Neural crest cell (in vitro differentiated cells): ENCODE results near the gene DND1. TPM values are rescaled to one million over a fixed set of nuclear protein-coding genes. Genes with fewer than 3 reads are reported as not detected.
A peak's percentile ranks its signal among the peaks of the same experiment; 100 is the strongest.
"Not testable (repeated sequence)": the region's sequence is repeated elsewhere in the genome, so short reads cannot be mapped to it uniquely, and the experiment has no call there.

Source experiments
- DNase-seq: peaks from one replicate; pipeline ENCODE4 v3.0.0; 2021; ENCODE audit warnings: low read depth, mixed read lengths, low spot score
- H3K27ac Mint-ChIP-seq: one replicate; pipeline ENCODE4 v1.8.0; 2021; ENCODE audit warnings: mild to moderate bottlenecking, mixed read lengths; ENCODE audit not compliant: unreplicated experiment
- H3K27me3 Mint-ChIP-seq: 2 replicates; pipeline ENCODE4 v1.8.0; 2021; ENCODE audit warnings: low read depth, mild to moderate bottlenecking, mixed read lengths
- H3K36me3 Mint-ChIP-seq: 2 replicates; pipeline ENCODE4 v1.8.0; 2021; ENCODE audit warnings: low read depth, mild to moderate bottlenecking, mixed read lengths
- H3K4me1 Mint-ChIP-seq: 2 replicates; pipeline ENCODE4 v1.8.0; 2021; ENCODE audit warnings: mixed read lengths
- H3K4me3 Mint-ChIP-seq: one replicate; pipeline ENCODE4 v1.8.0; 2021; ENCODE audit warnings: mild to moderate bottlenecking, mixed read lengths
- H3K9me3 Mint-ChIP-seq: 2 replicates; pipeline ENCODE4 v1.8.0; 2021; ENCODE audit warnings: mixed read lengths
- total RNA-seq: library from RNA; stranded (reverse); gene quantifications from 2 replicates; pipeline ENCODE4 v1.2.1, GENCODE V29; 2021
- TF ChIP-seq, protein P1 (sequence below): fragments of 200-600 bp; sonication (generic); conservative IDR thresholded peaks from 2 replicates; pipeline ENCODE4 v1.5.0; 2021; ENCODE audit warnings: antibody characterized with exemption, mild to moderate bottlenecking

The DND1 gene
- total RNA-seq, 1 donor from 2014 or later = 4.6 TPM

DNA sequence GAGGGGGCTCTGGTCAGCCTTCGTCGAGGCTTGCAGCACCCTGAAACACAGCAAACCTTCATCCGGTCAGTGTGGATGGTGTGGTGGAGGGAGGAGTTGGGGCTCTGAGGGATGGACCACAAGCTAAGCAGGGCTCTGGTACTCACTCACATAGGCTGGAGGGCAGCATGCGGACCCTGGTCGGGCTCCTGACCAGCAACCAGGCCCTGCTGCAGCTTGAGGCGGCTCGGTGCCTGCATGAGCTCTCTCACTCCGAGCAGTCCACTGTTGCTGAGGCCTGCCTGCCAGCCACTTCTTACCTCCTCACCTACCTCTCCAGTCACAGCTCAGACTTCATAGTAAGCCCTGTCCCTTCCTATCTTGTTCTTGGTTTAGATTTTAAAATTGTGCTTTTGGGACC lies 31.7 kb downstream of the DND1 start:
- Mint-ChIP-seq H3K36me3 (peaks cover 6% of the 10 kb centered on the region), H3K9me3 (peaks cover 4% of the 10 kb centered on the region), H3K4me3 (peak overlapping the region; percentile 87), H3K27me3 (no peaks in the 10 kb centered on the region), H3K27ac (no peak overlapping the region), H3K4me1 (peaks cover 36% of the 10 kb centered on the region)
- TF ChIP-seq, protein P1, sequence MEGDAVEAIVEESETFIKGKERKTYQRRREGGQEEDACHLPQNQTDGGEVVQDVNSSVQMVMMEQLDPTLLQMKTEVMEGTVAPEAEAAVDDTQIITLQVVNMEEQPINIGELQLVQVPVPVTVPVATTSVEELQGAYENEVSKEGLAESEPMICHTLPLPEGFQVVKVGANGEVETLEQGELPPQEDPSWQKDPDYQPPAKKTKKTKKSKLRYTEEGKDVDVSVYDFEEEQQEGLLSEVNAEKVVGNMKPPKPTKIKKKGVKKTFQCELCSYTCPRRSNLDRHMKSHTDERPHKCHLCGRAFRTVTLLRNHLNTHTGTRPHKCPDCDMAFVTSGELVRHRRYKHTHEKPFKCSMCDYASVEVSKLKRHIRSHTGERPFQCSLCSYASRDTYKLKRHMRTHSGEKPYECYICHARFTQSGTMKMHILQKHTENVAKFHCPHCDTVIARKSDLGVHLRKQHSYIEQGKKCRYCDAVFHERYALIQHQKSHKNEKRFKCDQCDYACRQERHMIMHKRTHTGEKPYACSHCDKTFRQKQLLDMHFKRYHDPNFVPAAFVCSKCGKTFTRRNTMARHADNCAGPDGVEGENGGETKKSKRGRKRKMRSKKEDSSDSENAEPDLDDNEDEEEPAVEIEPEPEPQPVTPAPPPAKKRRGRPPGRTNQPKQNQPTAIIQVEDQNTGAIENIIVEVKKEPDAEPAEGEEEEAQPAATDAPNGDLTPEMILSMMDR = no peak
- DNase-seq = no peak

DNA sequence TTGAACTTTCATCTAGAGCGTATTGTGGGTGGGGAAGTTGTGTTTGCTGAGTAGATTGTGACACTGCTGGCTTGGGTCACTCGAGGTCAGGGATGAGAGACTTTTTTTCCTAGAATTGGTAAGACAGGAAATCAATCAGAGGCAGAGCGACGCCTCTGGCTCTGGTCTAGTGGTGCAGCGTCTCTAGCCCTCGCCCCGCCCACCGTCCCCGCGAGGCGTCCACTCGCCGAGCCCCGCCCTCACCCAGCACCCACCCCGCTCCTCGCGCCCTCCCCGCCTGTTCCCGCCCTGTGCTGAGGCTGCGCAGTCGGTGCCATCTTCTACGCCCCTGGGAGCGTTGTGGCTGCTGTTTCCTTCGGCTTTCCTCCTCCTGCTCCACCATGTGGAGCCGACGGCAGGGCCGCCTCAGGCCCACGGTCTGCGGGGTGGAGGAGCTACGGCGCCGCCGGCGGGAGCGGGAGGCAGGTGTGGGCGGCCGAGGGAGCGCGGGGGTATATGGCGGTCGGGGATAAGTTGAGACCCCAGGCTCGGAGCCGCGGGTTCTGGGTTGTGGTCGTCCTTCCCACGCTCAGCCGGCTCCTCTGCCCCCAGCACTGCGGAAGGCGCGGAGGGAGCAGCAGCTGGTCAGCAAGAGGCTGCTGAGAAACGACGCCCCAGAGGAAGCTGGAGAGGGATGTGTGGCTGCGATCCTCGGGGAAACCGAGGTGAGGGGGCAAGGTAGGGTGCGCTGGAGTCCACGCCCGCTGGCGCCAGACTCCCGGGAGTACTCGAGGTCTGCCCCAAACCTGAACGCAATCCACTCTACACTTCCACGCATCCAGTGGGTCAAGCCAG lies 34.0 kb downstream of the DND1 start, which contains the start of gene TMCO6:
Gene TMCO6 (plus strand): TSS at position 304 of the 834 bp plus-strand sequence. CDS start 77 bp downstream, at position 381.
- no peaks in the 10 kb centered on the region for H3K27me3 Mint-ChIP-seq
- peaks cover 6% of the 10 kb centered on the region for H3K36me3 Mint-ChIP-seq
- peaks cover 4% of the 10 kb centered on the region for H3K9me3 Mint-ChIP-seq
- TF ChIP-seq, protein P1 = peak; percentile 71
- peaks cover 25% of the 10 kb centered on the region for H3K4me1 Mint-ChIP-seq
- H3K27ac Mint-ChIP-seq = peak within 1 kb of the TSS; percentile 68
- peak within 1 kb of the TSS; percentile 87 for H3K4me3 Mint-ChIP-seq
- DNase-seq = peak; percentile 94

DNA sequence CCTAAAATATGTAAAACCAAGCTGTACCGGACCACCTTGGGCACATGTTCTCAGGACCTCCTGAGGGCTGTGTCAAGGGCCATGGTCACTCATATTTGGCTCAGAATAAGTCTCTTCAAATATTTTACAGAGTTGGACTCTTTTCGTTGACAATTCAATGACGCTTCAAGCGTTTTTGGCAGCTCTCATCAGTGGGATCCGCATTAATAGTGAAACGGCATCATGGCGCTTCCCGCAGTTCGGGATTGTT lies 34.6 kb downstream of the DND1 start:
- peak overlapping the region; percentile 68 for H3K27ac Mint-ChIP-seq
- peak overlapping the region; percentile 87 for H3K4me3 Mint-ChIP-seq
- H3K4me1 Mint-ChIP-seq = peaks cover 25% of the 10 kb centered on the region
- not testable (repeated sequence) for H3K27me3 Mint-ChIP-seq, DNase-seq, H3K9me3 Mint-ChIP-seq, H3K36me3 Mint-ChIP-seq

DNA sequence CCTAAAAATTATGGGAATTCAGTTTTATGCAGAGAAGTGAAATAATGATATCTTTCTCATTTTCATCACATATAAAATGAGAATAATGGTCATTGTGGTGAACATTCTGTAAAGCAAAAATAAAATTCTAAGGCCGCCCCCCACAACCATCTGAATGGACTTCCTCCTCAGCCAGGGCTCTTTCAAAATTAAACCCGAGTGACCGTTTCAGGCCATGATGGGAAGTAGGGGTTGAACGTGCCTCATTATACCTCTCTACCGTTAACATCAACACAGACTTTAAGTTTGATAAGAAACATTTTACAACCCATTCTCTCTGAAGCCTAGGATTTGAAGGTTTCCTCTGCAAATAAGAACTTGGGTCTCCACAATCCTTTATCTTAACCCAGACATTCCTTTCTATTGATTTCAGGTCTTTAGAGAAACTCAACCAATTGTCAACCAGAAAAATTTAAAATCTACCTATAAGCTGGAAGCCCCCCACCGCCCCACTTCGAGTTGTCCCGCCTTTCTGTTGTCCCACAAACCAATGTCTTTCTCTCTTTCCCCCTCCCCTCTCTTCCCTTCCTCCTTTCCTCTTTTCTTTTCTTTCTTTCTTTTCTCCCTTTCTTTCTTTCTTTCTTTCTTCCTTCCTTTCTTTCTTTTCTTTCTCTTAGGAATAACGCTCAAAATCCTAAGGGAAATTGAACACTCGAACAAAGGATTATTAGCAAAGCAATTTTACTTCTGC lies 35.8 kb downstream of the DND1 start:
- Mint-ChIP-seq H3K9me3 (peaks cover 4% of the 10 kb centered on the region), H3K27me3 (no peaks in the 10 kb centered on the region), H3K27ac (no peak overlapping the region), H3K4me1 (peaks cover 25% of the 10 kb centered on the region), H3K4me3 (peak overlapping the region; percentile 13), H3K36me3 (peaks cover 6% of the 10 kb centered on the region)
- DNase-seq = no peak
- TF ChIP-seq, protein P1 = no peak

DNA sequence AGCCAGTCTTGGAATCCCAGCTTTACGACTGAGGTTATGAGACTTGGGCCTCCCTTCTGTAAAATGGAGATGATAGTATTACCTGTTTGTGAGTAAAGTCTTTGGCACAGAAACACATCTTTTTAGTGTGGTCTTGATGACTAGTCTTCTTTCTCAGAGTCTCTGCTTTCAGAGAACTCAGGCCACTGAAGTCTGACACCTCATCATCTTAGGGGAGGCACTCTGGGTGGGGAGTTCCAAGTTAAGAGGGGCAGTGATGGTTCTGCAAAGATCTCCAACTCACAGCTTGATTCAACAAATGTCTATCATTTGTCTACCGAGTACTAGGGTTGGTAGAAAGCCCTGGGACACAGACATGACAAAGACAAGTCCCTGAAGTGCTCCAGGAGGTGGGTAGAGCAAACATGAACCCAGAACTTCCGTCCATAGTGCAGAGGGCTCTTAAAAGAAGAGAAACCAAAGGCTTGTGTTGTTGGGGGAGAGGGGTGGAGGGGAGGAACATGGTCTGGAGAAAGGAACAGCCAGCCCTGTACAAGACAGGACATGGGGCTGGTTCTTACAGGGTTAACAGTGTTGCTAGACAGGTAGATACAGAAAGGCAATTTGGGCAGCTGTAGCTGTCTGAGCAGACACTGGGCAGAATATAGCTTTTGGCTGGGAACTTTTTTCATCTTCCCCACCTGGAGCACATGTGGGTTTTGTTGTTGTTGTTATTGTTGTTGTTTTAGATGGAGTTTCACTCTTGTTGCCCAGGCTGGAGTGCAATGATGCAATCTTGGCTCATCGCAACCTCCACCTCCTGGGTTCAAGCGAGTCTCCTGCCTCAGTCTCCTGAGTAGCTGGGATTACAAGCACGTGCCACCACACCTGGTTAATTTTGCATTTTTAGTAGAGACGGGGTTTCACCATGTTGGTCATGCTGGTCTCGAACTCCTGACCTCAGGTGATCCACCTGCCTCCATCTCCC lies 37.8 kb downstream of the DND1 start:
- Mint-ChIP-seq H3K27ac (no peak overlapping the region), H3K27me3 (no peaks in the 10 kb centered on the region), H3K4me1 (peaks cover 17% of the 10 kb centered on the region), H3K9me3 (peaks cover 4% of the 10 kb centered on the region), H3K36me3 (peaks cover 12% of the 10 kb centered on the region), H3K4me3 (no peak overlapping the region)
- TF ChIP-seq, protein P1 = no peak
- DNase-seq = no peak
